HEK293T (cell line): ENCODE data around the gene HMGN3.

Experiments used
- BHLHE40 ChIP-seq: fragments of 450-650 bp; IDR thresholded peaks from 2 replicates; pipeline ENCODE4 v1.6.1; 2016; ENCODE audit warnings: mild to moderate bottlenecking, moderate library complexity, borderline replicate concordance
- ELF4 ChIP-seq: fragments of 450-650 bp; IDR thresholded peaks from 2 replicates; pipeline ENCODE4 v1.6.1; 2017; ENCODE audit warnings: antibody characterized with exemption
- FOXK2 ChIP-seq: fragments of 450-650 bp; IDR thresholded peaks from 2 replicates; pipeline ENCODE4 v1.6.1; 2016; ENCODE audit warnings: mild to moderate bottlenecking
- FOXM1 ChIP-seq: fragments of 450-650 bp; IDR thresholded peaks from 2 replicates; pipeline ENCODE4 v1.6.1; 2017; ENCODE audit warnings: mild to moderate bottlenecking, borderline replicate concordance
- SP1 ChIP-seq: fragments of 450-650 bp; IDR thresholded peaks from 2 replicates; pipeline ENCODE4 v1.6.1; 2017
- TARDBP ChIP-seq: fragments of 450-650 bp; IDR thresholded peaks from 2 replicates; pipeline ENCODE4 v1.6.1; 2016

GRCh38 chr6:79158856-79159516 lies 75.5 kb downstream of the HMGN3 start:
- TF ChIP-seq TARDBP: no peak
- no peak for TF ChIP-seq BHLHE40
- no peak for TF ChIP-seq FOXK2
- TF ChIP-seq ELF4: no peak
- TF ChIP-seq FOXM1: no peak
- TF ChIP-seq SP1: no peak
